C4-2B (cell line): ENCODE data around the gene IQGAP2.

ENCODE experiments used
- CTCF ChIP-seq: fragments of 450-650 bp; conservative IDR thresholded peaks from 2 replicates; pipeline ENCODE4 v1.5.1; 2017; ENCODE audit warnings: mild to moderate bottlenecking
- ZFX ChIP-seq: fragments of 450-650 bp; IDR thresholded peaks from 2 replicates; pipeline ENCODE4 v1.6.1; 2017

- TF ChIP-seq CTCF: no peak
- TF ChIP-seq ZFX: no peak
Observed at GRCh38 chr5:76495870-76496269, 92.8 kb downstream of the IQGAP2 start.
